H7 (cell line): ENCODE data around the gene NEK2. TPM values are rescaled to one million over a fixed set of nuclear protein-coding genes. Genes with fewer than 3 reads are reported as not detected.

Source experiments
- DNase-seq: peaks from one replicate; pipeline ENCODE4 v3.0.0; 2012
- H3K27me3 ChIP-seq: 2 replicates; pipeline ENCODE4 v1.6.0; 2011; ENCODE audit warnings: mild to moderate bottlenecking, low read length; ENCODE audit not compliant: control insufficient read depth, insufficient read depth
- H3K36me3 ChIP-seq: replicated peaks from 2 replicates; pipeline ENCODE4 v1.5.1; 2011; ENCODE audit warnings: low read length; ENCODE audit not compliant: control insufficient read depth, insufficient read depth
- H3K4me3 ChIP-seq: 2 replicates; pipeline ENCODE4 v1.5.1; 2011; ENCODE audit warnings: low read depth, mild to moderate bottlenecking, control low read depth, low read length, moderate library complexity; ENCODE audit not compliant: insufficient read depth
- total RNA-seq: library from RNA; depleted of rRNA; stranded (reverse); fragments of >200 nt; shearing (Covaris generic); gene quantifications from 2 replicates; pipeline ENCODE4 v1.2.3, GENCODE V29; 2014; rRNA removed

The NEK2 gene
- total RNA-seq, 1 experiment from 2014 or later, result 58.3 TPM

DNA sequence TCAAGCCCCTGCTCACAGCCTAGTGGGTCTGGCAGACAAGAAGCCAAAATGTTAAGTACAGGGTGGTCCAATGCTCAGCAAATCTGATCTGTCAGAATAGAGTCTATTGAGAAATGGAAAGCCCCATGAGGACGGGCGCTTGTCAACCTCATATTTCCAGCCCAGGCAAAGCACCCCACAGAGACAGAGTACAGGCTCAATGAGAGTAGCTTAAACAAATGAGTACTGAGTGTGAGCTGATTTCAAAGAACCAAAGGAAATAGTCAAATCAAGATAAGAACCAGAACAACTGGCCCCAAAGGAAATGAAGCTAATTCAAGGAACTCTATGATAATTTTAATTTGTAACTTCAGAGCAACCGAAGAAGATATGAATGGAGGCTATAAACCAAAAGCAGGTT is 51.9 kb downstream of the NEK2 start:
- Histone ChIP-seq H3K4me3 (no peak overlapping the region), H3K36me3 (no peaks in the 10 kb centered on the region), H3K27me3 (no peaks in the 10 kb centered on the region)
- DNase-seq, result no peak

DNA sequence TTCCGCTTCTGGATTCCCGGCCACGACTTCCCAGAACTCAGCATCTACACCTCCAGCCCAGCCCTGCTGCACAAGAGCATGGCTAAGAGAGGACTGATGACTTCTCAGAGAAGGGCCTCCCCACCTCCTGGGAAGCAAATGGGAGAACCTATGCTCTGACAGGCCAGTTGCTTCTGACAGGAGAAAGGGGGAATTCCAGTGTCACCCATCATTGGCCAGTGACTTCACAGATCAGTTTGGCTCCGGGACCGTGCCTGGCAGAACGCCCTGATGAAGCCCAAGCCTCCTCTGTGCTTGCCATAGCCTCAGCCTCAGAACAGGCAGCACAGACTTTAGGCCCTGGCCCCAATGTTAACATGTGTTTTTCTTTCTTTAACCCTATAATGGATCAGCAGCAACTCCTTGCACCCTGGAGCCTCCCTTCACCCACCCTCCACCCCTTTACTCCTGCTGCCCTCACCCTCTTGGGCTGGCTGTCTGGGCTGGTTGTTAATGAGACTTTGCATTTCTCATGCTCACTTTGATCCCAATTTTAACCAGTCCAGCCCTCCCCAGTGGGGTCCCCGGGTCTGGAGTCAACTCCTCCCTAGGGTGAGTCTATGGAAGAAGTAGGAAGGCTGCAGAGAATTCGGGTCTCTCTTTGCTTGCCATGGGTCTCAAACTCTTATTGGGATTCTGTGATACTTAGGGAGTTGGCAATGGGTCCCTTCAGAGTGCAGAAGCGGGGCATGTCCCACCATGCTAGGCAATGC is 53.8 kb downstream of the NEK2 start:
- Histone ChIP-seq H3K36me3 (no peaks in the 10 kb centered on the region), H3K4me3 (no peak overlapping the region), H3K27me3 (no peaks in the 10 kb centered on the region)
- no peak for DNase-seq

DNA sequence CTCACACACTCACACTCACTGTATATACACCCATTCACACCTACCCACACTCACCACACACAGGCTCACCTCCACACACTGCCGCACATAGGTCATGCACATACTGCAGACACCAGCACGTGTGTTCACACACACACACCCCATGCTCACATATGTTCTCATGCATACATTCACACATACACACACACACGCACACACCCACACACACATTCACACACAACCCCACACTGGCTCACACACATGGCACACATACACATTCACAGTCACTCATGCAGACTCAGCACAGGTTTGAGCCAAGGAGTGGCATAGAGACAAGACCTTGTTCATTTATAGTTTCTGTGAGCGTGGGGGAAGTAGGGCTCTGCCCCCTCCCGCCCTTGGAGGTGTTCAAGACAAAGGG is 55.3 kb downstream of the NEK2 start:
- no peak for DNase-seq
- Histone ChIP-seq H3K36me3 (no peaks in the 10 kb centered on the region), H3K4me3 (no peak overlapping the region), H3K27me3 (no peaks in the 10 kb centered on the region)

DNA sequence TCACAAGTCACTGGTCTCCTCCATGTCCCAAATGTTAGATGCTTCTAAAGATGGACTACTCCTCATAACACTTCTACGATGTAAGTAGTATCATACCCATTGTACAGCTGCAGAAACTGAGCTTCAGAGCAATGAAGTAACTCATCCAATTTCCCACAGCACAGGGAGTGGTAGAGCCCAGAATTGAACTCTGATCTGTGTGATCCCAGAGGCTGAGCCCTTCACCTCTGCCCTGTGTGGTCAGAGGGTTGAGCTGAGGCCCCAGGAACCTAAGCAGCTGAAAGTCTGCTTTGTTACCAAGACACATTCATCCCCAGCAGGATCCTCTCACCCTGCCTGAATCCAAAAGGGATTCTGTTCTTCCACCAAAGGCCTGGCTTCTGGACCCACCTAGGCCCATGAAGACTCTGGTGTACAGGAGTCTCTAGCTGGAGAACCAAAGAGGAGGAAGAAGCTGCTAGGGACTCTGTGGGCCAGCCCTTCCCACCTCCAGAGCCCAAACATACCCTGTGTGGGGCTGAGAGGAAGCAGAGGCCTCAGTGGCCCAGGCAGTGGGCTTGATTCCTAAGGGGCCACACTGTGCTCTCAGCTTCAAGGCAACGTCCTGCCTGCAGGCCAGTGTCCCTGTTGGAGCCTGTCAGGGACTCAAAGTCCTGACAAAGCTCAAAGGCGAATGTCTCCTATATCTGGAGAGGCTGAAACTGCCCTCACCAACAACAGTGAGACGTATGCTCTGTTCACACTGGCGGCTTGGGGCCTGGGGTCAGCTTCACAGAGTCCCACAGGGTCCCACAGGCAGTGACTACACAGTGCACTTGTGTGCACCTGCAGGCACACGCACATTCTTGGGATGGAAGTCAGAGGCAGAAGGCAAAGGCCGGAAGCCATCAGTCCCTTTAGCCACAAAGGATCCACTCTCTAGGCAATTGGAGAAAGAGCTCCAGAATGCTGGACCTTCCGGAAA is 56.1 kb downstream of the NEK2 start:
- no peaks in the 10 kb centered on the region for H3K36me3 ChIP-seq
- no peaks in the 10 kb centered on the region for H3K27me3 ChIP-seq
- DNase-seq, result no peak
- no peak overlapping the region for H3K4me3 ChIP-seq

DNA sequence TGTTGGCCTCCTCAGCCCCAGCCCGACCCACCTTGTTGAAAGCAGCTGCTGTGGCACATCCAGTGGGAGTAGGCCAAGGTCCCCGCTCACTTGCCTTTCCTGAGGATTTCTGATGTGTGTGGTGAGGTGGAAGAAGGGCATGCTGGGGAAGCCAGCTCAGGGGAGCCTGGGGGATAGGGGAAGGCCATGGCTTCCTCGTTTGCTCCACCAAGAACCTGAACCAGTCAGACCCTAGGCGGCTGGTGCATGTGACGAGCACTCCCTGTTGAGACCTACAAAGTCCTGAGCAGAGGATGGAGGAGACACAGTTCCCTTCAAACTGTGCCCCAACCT is 58.5 kb downstream of the NEK2 start:
- no peaks in the 10 kb centered on the region for H3K36me3 ChIP-seq
- H3K27me3 ChIP-seq, result no peaks in the 10 kb centered on the region
- no peak for DNase-seq

DNA sequence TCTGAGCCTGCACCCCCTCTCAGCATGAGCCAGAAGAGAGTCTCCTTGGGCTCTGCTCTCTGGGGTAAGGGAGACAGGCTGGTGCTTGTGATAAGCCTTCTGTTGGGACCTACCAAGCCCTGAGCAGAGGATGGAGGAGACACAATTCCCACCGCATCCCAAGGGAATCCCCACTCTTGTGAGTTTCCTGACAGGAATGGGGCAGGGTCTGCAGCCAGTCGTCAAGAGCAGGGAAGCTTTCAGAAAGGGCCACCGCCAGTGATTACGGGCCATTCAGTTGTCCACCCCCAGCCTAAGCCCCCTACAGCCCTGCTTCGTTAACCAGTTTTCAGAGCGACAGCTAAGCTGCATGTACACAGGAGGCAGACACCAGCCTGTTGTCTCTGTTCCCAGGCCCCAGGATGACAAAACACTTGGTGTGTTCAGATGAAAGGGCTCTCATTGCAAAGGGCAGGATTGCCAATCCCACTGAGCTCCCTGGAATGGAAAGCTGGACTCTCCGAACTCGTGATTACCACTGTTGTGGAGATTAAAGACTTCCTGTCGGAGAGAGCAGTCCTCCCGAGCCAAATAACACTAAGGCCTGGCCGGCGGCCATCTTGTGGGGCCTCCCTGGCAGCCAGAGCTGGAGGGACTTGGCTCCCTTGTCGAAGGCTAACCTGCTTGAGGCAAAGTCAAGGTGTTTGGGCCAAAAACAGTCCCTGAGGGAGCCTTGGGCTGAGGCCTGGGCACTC is 59.0 kb downstream of the NEK2 start:
- DNase-seq, result no peak
- Histone ChIP-seq H3K27me3 (no peaks in the 10 kb centered on the region; the same call in 1 of the 2 replicates), H3K36me3 (no peaks in the 10 kb centered on the region), H3K4me3 (no peak overlapping the region)

More for the DNA sequence above, 58.5 kb downstream of the NEK2 start:
- H3K4me3 ChIP-seq, result no peak overlapping the region

DNA sequence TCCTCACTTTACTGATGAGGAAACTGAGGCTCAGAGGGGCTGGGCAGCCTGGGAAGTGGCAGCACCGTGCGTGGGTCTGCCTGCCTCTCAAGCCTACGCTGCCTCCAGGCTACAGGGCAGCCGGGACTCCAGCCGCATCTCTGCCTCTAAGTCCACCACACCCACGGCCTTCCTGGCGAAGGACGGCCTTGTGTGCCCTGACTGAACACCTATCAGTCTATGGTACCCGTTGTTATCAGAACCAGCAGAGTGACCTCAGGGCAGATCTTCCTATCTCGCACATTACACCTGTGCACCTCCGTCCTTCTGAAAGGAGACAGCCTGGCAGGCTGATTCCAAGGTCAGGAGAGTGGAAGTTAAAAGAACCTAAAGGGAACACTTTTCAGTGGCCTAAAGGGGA is 60.8 kb downstream of the NEK2 start:
- H3K4me3 ChIP-seq, result no peak overlapping the region
- no peaks in the 10 kb centered on the region; the same call in 1 of the 2 replicates for H3K27me3 ChIP-seq
- no peaks in the 10 kb centered on the region for H3K36me3 ChIP-seq
- DNase-seq, result no peak

DNA sequence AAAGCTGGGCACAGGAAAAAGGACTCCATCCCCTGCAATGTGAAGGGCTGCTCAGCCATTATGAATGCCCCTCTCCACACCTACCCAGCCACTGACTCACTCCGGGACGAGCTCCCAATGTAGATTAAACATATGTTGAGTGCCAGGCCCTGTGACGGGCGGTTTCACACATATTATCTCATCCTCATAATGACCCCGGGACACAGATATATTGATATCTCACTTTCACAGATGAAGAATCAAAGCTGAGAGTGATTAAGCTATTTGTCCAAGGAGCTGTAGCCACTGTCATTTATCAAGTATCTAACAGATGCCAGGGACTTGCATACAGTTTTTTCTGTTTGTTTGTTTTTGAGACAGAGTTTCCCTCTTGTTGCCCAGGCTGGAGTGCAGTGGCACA is 61.5 kb downstream of the NEK2 start:
- H3K4me3 ChIP-seq, result no peak overlapping the region
- H3K27me3 ChIP-seq, result no peaks in the 10 kb centered on the region; the same call in 1 of the 2 replicates
- DNase-seq, result no peak
- no peaks in the 10 kb centered on the region for H3K36me3 ChIP-seq

DNA sequence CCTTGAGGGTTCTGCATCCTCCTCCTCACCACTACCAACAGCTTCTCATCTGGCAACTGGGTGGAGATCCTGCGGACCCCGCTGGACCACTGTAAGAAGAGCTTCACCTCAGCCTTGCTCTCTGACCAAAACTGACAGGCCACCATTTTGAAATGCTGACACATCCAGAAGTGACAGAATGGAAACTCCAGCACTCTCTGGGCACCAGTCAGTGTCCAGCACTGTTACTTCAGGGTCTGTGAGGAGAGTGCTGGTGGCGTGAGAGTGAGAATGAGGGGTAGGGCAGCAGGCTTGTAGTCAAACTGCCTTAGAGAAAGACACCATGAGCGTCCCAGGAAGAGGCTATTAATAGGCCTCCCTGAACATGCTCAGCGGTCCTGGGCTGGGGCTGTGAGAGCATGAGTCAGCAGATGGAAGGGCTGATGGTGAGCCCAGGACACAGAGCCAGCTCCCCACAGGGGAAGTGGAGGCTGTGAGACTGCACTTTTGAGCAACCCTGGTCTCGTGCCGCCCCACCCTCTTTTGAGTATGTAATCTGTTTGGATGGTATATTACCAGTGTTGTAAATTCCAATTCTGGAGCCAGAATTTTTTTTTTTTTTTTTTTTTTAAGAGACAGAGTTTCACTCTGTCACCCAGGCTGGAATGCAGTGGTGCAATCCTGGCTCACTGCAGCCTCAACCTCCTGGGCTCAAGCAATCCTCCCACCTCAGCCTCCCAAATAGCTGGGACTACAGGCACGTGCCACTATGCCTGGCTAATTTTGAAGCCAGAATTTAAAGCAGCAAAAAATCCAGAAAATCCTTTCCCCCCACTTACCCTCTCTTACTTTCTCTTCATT is 62.1 kb downstream of the NEK2 start:
- no peak overlapping the region for H3K4me3 ChIP-seq
- no peaks in the 10 kb centered on the region for H3K36me3 ChIP-seq
- no peak for DNase-seq
- H3K27me3 ChIP-seq, result no peaks in the 10 kb centered on the region; the same call in 1 of the 2 replicates

DNA sequence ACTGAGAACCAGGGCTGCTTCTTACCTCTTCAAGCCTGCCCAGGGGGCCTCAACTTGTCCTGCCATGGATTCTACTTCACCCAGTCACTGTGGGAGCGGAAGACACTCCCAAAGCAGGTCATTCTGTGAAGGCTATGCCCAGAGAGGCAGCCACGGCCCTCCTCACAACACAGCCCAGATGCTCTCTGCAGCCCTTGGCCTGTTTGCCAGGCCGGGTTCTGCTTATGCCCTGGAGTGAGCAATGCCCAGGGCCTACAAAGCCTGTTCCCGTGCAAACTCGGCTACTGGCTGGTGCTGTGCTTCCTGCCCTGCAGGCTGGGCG is 62.7 kb downstream of the NEK2 start:
- DNase-seq, result no peak
- no peaks in the 10 kb centered on the region; the same call in 1 of the 2 replicates for H3K27me3 ChIP-seq
- no peak overlapping the region for H3K4me3 ChIP-seq
- H3K36me3 ChIP-seq, result no peaks in the 10 kb centered on the region

Other genes with a start within 250 kb of the NEK2 start
- 0.11 TPM in 1 of 2 replicates, not detected in the other for gene RD3, start 183.5 kb downstream of the NEK2 start, total RNA-seq
- gene SLC30A1, start 96.5 kb downstream of the NEK2 start, total RNA-seq, result 9.1 and 12.4 TPM in 2 replicates
- gene LPGAT1, start 155.1 kb upstream of the NEK2 start, total RNA-seq, result 10.5 and 20.2 TPM in 2 replicates